Keratinocyte (primary cell): ENCODE data around the gene ZCCHC17. TPM values are rescaled to one million over a fixed set of nuclear protein-coding genes. Genes with fewer than 3 reads are reported as not detected.

Experiments
- DNase-seq: peaks from one replicate; pipeline ENCODE4 v3.0.0-alpha.2; 2011; ENCODE audit warnings: low read depth, missing footprints, low spot score
- FAIRE-seq: peaks from 2 replicates; lab custom pipeline; 2011; peaks lifted over from hg19 to GRCh38; lab: Jason Lieb, UNC
- H2AFZ ChIP-seq: 2 replicates; pipeline ENCODE4 v1.6.0; 2012; ENCODE audit warnings: low read length, control low read depth, inconsistent platforms; ENCODE audit not compliant: control insufficient read depth
- H3K27ac ChIP-seq: 2 replicates; pipeline ENCODE4 v1.5.1; 2011; ENCODE audit warnings: low read length; ENCODE audit not compliant: control insufficient read depth, insufficient read depth
- H3K27me3 ChIP-seq: 3 replicates; pipeline ENCODE4 v1.6.0; 2011; ENCODE audit warnings: low read length; ENCODE audit not compliant: control insufficient read depth, insufficient read depth; ENCODE audit errors: extremely low read depth
- H3K36me3 ChIP-seq, 2 experiments: 2 replicates in 1 of 2; 3 replicates in 1 of 2; pipeline ENCODE4 v1.5.1; 2011; ENCODE audit warnings: low read length in 2 of 2, mild to moderate bottlenecking in 1 of 2; ENCODE audit not compliant: control insufficient read depth in 2 of 2, insufficient read depth in 2 of 2; ENCODE audit errors: extremely low read depth in 1 of 2
- H3K4me1 ChIP-seq: 3 replicates; pipeline ENCODE4 v1.5.1; 2011; ENCODE audit warnings: low read length; ENCODE audit not compliant: control insufficient read depth, insufficient read depth; ENCODE audit errors: extremely low read depth
- H3K4me2 ChIP-seq: 3 replicates; pipeline ENCODE4 v1.6.0; 2011; ENCODE audit warnings: low read depth, low read length; ENCODE audit not compliant: control insufficient read depth, insufficient read depth; ENCODE audit errors: extremely low read depth
- H3K4me3 ChIP-seq, 3 experiments: fragments of 200-600 bp in 1 of 3; sonication (generic) in 1 of 3; 2 replicates in 2 of 3; 3 replicates in 1 of 3; pipeline ENCODE4 v1.5.1; 2011 to 2016; ENCODE audit warnings: low read length in 3 of 3, mild to moderate bottlenecking in 3 of 3, control low read depth in 2 of 3, inconsistent platforms in 1 of 3, low read depth in 1 of 3, mixed read lengths in 1 of 3, mixed run types in 1 of 3, moderate library complexity in 1 of 3; ENCODE audit not compliant: control insufficient read depth in 2 of 3, insufficient read depth in 2 of 3; ENCODE audit errors: extremely low read depth in 1 of 3
- H3K79me2 ChIP-seq: 2 replicates; pipeline ENCODE4 v1.6.0; 2012; ENCODE audit warnings: low read length; ENCODE audit not compliant: control insufficient read depth, insufficient read depth
- H3K9ac ChIP-seq: 3 replicates; pipeline ENCODE4 v1.6.0; 2011; ENCODE audit warnings: low read length; ENCODE audit not compliant: control insufficient read depth, insufficient read depth; ENCODE audit errors: extremely low read depth
- H3K9me1 ChIP-seq: 3 replicates; pipeline ENCODE4 v1.6.0; 2011; ENCODE audit warnings: low read length; ENCODE audit not compliant: control insufficient read depth, insufficient read depth; ENCODE audit errors: extremely low read depth
- H3K9me3 ChIP-seq: 2 replicates; pipeline ENCODE4 v1.5.1; 2012; ENCODE audit warnings: low read depth, low read length; ENCODE audit not compliant: control insufficient read depth
- H4K20me1 ChIP-seq: 3 replicates; pipeline ENCODE4 v1.6.0; 2011; ENCODE audit warnings: low read length; ENCODE audit not compliant: control insufficient read depth, insufficient read depth; ENCODE audit errors: extremely low read depth
- EZH2 ChIP-seq: IDR thresholded peaks from one replicate; pipeline ENCODE4 v1.6.1; 2012; ENCODE audit warnings: inconsistent platforms, mild to moderate bottlenecking, low read length, moderate library complexity
- dilution Hi-C: fragments of 300-500 bp; cut with MboI; formaldehyde crosslinking; loops from one replicate; pipeline ENCODE4 v1.7.0; 2020; ENCODE audit warnings: low sequenced_read_pairs; ENCODE audit not compliant: extremely low pct_ligation_motif_present
- polyA plus RNA-seq, 5 experiments: library from polyadenylated mRNA; depleted of rRNA in 3 of 5; stranded (reverse) in 3 of 5; stranded (forward) in 1 of 5; unstranded in 1 of 5; fragments of >200 nt; gene quantifications; 1 replicate in 1 of 5; 2 replicates in 3 of 5; 3 replicates in 1 of 5; pipeline versions ENCODE4 v1.2.1 to v1.2.3, GENCODE V29; 2011 to 2012; ENCODE audit warnings: missing spikeins in 2 of 5, low read depth in 1 of 5, low replicate concordance in 1 of 5
- TF ChIP-seq, protein P1 (sequence below), 3 experiments: IDR thresholded peaks in 1 of 3; conservative IDR thresholded peaks in 1 of 3; optimal IDR thresholded peaks in 1 of 3; 2 replicates in 2 of 3; 3 replicates in 1 of 3; pipeline versions ENCODE3 to v1.5.1; 2011; ENCODE audit warnings: low read length in 3 of 3, mild to moderate bottlenecking in 3 of 3, moderate library complexity in 2 of 3, control low read depth in 1 of 3, inconsistent platforms in 1 of 3; ENCODE audit not compliant: insufficient read depth in 2 of 3; ENCODE audit errors: extremely low read depth in 1 of 3

Gene ZCCHC17
- polyA plus RNA-seq, 1 donor (not counting 4 experiments of a cell fraction or from before 2014, with no cell fraction given): 70.0 TPM

DNA sequence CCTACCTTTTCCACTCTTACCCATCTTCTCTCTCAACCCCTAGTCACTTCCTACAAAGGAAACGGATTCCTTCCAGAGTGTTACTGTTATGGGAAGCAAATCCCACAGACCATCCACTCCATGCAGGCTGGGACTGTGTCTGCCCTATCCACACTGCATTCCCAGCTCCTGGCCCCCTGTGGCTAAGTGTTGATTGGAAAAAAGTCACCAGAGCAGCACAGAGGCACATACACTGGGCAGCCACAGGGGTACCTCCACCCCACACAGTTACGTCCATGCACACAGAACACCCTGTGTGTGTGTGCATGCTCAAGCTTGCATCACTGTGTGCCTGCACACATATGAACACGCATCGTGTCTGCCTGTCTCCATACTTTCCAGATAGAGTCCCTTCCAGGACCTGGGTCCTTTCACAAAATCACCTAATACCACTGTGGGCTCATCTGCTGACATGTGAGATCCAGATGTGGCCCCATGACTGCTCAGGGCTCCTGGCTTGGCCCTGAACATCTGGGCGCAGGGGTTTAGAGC, 112.0 kb downstream of the ZCCHC17 start:
- TF ChIP-seq EZH2: no peak
- TF ChIP-seq, protein P1, sequence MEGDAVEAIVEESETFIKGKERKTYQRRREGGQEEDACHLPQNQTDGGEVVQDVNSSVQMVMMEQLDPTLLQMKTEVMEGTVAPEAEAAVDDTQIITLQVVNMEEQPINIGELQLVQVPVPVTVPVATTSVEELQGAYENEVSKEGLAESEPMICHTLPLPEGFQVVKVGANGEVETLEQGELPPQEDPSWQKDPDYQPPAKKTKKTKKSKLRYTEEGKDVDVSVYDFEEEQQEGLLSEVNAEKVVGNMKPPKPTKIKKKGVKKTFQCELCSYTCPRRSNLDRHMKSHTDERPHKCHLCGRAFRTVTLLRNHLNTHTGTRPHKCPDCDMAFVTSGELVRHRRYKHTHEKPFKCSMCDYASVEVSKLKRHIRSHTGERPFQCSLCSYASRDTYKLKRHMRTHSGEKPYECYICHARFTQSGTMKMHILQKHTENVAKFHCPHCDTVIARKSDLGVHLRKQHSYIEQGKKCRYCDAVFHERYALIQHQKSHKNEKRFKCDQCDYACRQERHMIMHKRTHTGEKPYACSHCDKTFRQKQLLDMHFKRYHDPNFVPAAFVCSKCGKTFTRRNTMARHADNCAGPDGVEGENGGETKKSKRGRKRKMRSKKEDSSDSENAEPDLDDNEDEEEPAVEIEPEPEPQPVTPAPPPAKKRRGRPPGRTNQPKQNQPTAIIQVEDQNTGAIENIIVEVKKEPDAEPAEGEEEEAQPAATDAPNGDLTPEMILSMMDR (optimal IDR thresholded peaks at IDR 0.05 in 1 of 3, IDR thresholded peaks at IDR 0.05 in 1 of 3, conservative IDR thresholded peaks at IDR 0.05 in 1 of 3; ENCODE audit: extremely low read depth in 1 of 3, insufficient read depth in 2 of 3, low read length in 3 of 3): no peak
- Histone ChIP-seq H2AFZ (no peak overlapping the region), H4K20me1 (no peaks in the 10 kb centered on the region), H3K79me2 (peaks cover 8% of the 10 kb centered on the region), H3K9me1 (no peaks in the 10 kb centered on the region), H3K36me3 (no peaks in the 10 kb centered on the region), H3K9me3 (no peaks in the 10 kb centered on the region), H3K4me3 (no peak overlapping the region), H3K4me2 (no peak overlapping the region), H3K27ac (no peak overlapping the region), H3K4me1 (peaks cover 8% of the 10 kb centered on the region), H3K9ac (no peak overlapping the region), H3K27me3 (no peaks in the 10 kb centered on the region)
- dilution Hi-C loops: no loop called here
- DNase-seq (no peak), FAIRE-seq (no peak)

- Histone ChIP-seq H3K4me3 (no peak overlapping the region), H3K36me3 (peaks cover 0 to 5% of the 10 kb centered on the region in 2 experiments), H4K20me1 (peaks cover 1% of the 10 kb centered on the region), H3K4me1 (peaks cover 15% of the 10 kb centered on the region), H2AFZ (no peak overlapping the region), H3K9me1 (no peaks in the 10 kb centered on the region), H3K27ac (no peak overlapping the region), H3K79me2 (peaks cover 21% of the 10 kb centered on the region), H3K27me3 (no peaks in the 10 kb centered on the region), H3K4me2 (no peak overlapping the region), H3K9me3 (no peaks in the 10 kb centered on the region), H3K9ac (no peak overlapping the region)
- DNase-seq (no peak), FAIRE-seq (no peak)
- TF ChIP-seq, protein P1 (optimal IDR thresholded peaks at IDR 0.05 in 1 of 3, IDR thresholded peaks at IDR 0.05 in 1 of 3, conservative IDR thresholded peaks at IDR 0.05 in 1 of 3; ENCODE audit: extremely low read depth in 1 of 3, insufficient read depth in 2 of 3, low read length in 3 of 3): no peak
- no peak for TF ChIP-seq EZH2
- dilution Hi-C loops: no loop called here
Observed at GRCh38 chr1:31409946-31410858, 113.4 kb downstream of the ZCCHC17 start.
